Aorta (tissue), 5 donors: Measurements from ENCODE around the gene NSMCE1. TPM values are rescaled to one million over a fixed set of nuclear protein-coding genes. Genes with fewer than 3 reads are reported as not detected.

Experiments used
- ATAC-seq: fragments of 200-7000 bp; cut with Tn5 transposase; one replicate; pipeline ENCODE4 v1.9.1; 2022; ENCODE audit warnings: moderate library complexity; ENCODE audit not compliant: low FRiP score
- DNase-seq, 2 donors: peaks; one replicate each; pipeline ENCODE4 v3.0.0-alpha.2; 2020
- H3K27ac ChIP-seq, 2 donors: one replicate each; pipeline ENCODE4 v1.5.1; 2013; ENCODE audit warnings: low read length in 2 of 2, mild to moderate bottlenecking in 2 of 2, moderate library complexity in 2 of 2, control low read depth in 1 of 2, inconsistent platforms in 1 of 2, low read depth in 1 of 2
- H3K27me3 ChIP-seq, 2 donors: one replicate each; pipeline ENCODE4 v1.6.1; 2013; ENCODE audit warnings: control low read depth in 1 of 2, low read length in 1 of 2, mild to moderate bottlenecking in 1 of 2, moderate library complexity in 1 of 2; ENCODE audit not compliant: insufficient read depth in 2 of 2, control insufficient read depth in 1 of 2
- H3K36me3 ChIP-seq, 2 donors: one replicate each; pipeline ENCODE4 v1.6.1; 2013; ENCODE audit warnings: control low read depth in 1 of 2, low read length in 1 of 2, mild to moderate bottlenecking in 1 of 2; ENCODE audit not compliant: insufficient read depth in 2 of 2, control insufficient read depth in 1 of 2
- H3K4me1 ChIP-seq, 2 donors: one replicate each; pipeline ENCODE4 v1.6.1; 2013; ENCODE audit warnings: low read length in 2 of 2, control low read depth in 1 of 2, mild to moderate bottlenecking in 1 of 2, moderate library complexity in 1 of 2; ENCODE audit not compliant: insufficient read depth in 2 of 2, control insufficient read depth in 1 of 2
- H3K4me3 ChIP-seq, 2 donors: one replicate each; pipeline ENCODE4 v1.5.1; 2013; ENCODE audit warnings: low read length in 2 of 2, control low read depth in 1 of 2, mild to moderate bottlenecking in 1 of 2
- H3K9me3 ChIP-seq: one replicate; pipeline ENCODE4 v1.6.1; 2013; ENCODE audit warnings: mild to moderate bottlenecking, low read length; ENCODE audit not compliant: control insufficient read depth
- WGBS, 2 donors: extraction: QIAGEN DNeasy Blood & Tissue Kit; methylation state at CpG; one replicate each; pipeline ENCODE4 v1.1.7; 2013; 5-methylcytosine and 5-hydroxymethylcytosine counted together
- intact Hi-C, 2 donors: fragments of 100-400 bp; cut with DNase I; formaldehyde crosslinking; loops; one replicate each; pipeline versions ENCODE4 v1.14.2 to v1.15.0; 2022
- polyA plus RNA-seq, 2 donors: library from polyadenylated mRNA; stranded (reverse); fragments of 200-250 nt; gene quantifications; one replicate each; pipeline ENCODE4 v1.2.3, GENCODE V29; 2013
- total RNA-seq, 2 donors: library from RNA; stranded (reverse); fragmentation: NEBNext Ultra II Directional; extraction: Animal tissue kit (Norgen Biotek cat#: 25700); gene quantifications; one replicate each; pipeline ENCODE4 v1.2.1, GENCODE V29; 2021
- donor health status: healthy with polysubstance abuse.
- donor health status: Bipolar disorder and iron deficiency.
- donor health status: DM: no; HTN: no; CAD: no.
- donor health status: DM: no; HTN: no; CAD: no.
- donor health status: DM: yes; HTN: yes; CAD: no.

Gene NSMCE1
- total and polyA plus RNA-seq, 4 donors = 34.6 to 74.2 (median 55.1) TPM

DNA sequence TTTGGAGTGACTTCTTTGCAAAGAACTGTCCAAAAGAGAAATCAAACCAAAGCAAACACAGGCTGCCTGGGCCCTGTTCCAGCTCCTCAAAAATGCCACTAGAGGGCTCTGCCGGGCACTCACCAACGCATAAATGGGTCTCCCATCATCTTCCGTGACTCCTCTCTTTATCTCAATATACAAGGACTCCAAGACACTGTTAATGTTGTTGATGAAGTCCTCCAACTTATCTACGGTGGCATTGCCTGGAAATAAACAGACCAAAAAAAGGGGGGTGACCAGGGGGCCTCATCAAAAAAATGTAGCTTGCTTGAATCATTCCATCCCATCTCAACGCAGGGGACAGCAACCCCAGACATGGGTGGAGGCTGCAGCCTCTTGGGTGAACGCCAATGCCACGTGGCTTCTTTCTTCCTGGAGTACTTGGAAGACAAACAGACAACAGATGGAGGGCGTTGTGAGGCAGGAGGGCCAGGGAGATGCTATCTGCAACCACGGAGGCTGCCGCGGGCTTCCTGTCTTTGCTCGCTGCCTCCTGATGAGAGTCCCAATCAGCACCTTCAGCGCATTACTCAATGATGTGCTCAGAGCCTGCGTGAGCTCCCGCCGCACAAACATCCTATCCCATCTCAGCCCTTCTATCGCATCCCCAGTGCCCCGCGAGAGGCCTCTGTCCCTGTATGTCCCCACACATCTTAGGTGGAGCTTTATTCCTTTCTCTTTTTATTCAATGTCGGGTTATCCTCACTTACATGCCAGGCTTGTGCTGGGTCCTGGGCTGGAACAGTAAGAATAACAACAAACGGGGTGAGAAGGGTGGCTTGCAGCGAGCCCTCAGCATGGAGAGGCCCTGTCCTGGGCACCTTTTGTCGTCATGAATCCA is 33.3 kb downstream of the NSMCE1 start:
- no peak overlapping the region for H3K4me3 ChIP-seq
- ATAC-seq (peak; percentile 85), DNase-seq (peak; percentile 92 to 94)
- no peaks in the 10 kb centered on the region for H3K9me3 ChIP-seq
- intact Hi-C loops = loop anchor here (2.0 to 10.0 kb wide), 4 partner anchors 100 to 222 kb away; no protein-coding TSS in a partner anchor
- no peaks in the 10 kb centered on the region for H3K27me3 ChIP-seq
- 56 to 58% methylated on average over 23 of the region's 23 CpGs for WGBS, 2 donors
- no peaks in the 10 kb centered on the region for H3K4me1 ChIP-seq
- no peaks in the 10 kb centered on the region for H3K36me3 ChIP-seq
- H3K27ac ChIP-seq = no peak overlapping the region

DNA sequence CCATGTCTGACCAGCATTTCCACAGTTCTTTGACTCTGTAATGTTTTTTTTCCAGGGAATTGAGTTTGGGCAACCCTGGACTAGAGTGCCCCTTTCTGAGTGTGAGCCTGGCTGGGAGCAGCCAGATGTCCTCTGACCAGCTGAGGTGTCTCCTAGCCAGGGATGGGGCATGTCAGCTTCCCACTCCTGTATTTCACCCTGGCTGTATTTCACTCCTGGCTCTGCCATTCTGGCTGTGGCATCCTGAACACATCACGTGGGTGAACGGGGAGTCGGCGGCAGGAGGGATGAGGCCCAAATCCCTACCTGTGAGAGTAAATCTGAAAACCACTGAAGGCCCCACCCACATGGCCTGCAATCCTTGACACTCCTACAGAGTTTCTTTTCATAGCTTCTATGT is 34.0 kb downstream of the NSMCE1 start:
- Histone ChIP-seq H3K27me3 (no peaks in the 10 kb centered on the region), H3K4me1 (no peaks in the 10 kb centered on the region), H3K36me3 (no peaks in the 10 kb centered on the region), H3K9me3 (no peaks in the 10 kb centered on the region), H3K27ac (no peak overlapping the region), H3K4me3 (no peak overlapping the region)
- intact Hi-C loops = loop anchor here (2.0 to 10.0 kb wide), 4 partner anchors 100 to 223 kb away; no protein-coding TSS in a partner anchor
- ATAC-seq = no peak
- peak; percentile 45 to 59 for DNase-seq
- 31 to 39% methylated on average over 4 of the region's 4 CpGs for WGBS, 2 donors

DNA sequence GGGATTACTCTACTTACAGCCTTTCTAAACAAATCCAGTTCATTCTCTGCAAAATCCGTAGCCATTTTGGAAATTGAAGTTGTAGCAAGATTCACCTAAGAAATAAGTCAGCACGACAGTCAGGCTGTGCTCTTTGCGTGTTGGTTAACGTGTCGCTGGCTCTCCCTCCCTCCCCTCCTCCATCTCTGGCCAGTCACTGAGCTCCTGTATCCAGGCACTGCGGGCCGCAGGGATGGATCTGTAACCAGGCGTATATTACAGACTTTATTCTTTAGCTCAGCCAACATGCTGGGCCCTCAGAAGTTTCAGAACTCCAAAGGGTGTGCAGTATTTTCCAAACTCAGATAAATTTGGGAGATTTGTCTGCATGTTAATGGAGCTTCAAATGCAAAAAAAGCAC is 34.4 kb downstream of the NSMCE1 start:
- H3K27ac ChIP-seq = no peak overlapping the region
- H3K27me3 ChIP-seq = no peaks in the 10 kb centered on the region
- 88 to 92% methylated on average over 8 of the region's 8 CpGs for WGBS, 2 donors
- DNase-seq = peak; percentile 28 to 35
- no peaks in the 10 kb centered on the region for H3K36me3 ChIP-seq
- H3K4me3 ChIP-seq = no peak overlapping the region
- H3K4me1 ChIP-seq = no peaks in the 10 kb centered on the region
- no peaks in the 10 kb centered on the region for H3K9me3 ChIP-seq
- ATAC-seq = no peak
- intact Hi-C loops = loop anchor here (2.0 to 10.0 kb wide), 2 partner anchors 101 to 135 kb away; no protein-coding TSS in a partner anchor

DNA sequence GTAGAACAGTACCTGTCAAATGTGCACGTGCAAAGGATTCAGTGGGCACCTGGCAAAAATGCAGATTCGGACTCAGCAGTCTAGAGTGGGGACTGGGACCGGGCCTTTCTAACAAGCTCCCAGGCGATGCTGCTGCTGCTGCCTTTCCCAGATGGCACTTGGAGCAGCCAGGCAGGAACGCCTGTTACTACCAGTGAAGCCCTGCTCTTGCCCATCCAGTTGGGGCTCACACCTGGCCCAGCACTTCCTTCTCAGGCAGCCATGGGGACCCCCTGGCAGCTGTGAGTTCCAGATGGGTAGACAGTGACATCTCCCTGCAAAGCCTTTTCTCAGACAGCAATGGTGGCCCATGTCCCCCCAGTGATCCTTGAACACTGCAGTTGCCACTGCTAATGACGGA is 34.8 kb downstream of the NSMCE1 start:
- no peaks in the 10 kb centered on the region for H3K36me3 ChIP-seq
- H3K27ac ChIP-seq = no peak overlapping the region
- DNase-seq (peak; percentile 31 to 62), ATAC-seq (no peak)
- WGBS, 2 donors = 93% methylated on average over 6 of the region's 6 CpGs
- H3K4me3 ChIP-seq = no peak overlapping the region
- no peaks in the 10 kb centered on the region for H3K9me3 ChIP-seq
- no peaks in the 10 kb centered on the region for H3K27me3 ChIP-seq
- intact Hi-C loops = loop anchor here (2.0 to 10.0 kb wide), 2 partner anchors 101 to 135 kb away; no protein-coding TSS in a partner anchor
- H3K4me1 ChIP-seq = no peaks in the 10 kb centered on the region

DNA sequence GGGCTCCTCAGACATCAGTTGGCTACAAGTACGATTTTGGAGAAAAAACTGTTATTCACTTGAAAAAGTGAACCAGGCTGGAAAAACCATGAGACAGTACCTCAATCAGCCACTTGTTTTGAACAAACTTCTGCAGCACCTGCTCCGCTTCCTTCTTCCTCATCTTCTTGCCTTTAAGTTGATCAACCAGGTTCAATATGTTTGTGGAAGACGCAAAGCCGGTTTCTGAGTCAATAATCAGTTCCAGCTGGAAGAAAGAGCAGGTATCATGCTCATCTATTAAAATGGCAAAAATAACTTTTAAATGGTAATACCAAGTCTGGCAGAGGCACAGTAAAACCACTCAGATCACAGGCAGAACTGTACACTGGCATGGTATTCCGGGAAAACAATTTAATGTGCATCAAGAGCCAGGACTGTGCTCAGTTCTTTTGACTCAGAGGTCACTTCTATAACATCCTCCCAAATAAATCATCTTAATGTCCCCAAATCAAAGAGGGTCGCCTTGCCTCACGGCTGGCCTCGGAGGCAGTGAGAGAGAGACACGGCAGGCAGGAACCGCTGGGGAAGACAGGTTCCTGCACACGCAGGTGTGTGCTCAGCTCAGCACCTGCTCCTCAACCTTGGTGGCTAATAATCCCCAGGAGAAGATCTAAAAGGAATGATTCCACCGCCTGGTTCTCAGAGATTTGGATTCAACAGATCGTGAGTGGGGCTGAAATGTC is 35.5 kb downstream of the NSMCE1 start:
- Histone ChIP-seq H3K36me3 (no peaks in the 10 kb centered on the region), H3K27me3 (no peaks in the 10 kb centered on the region), H3K9me3 (no peaks in the 10 kb centered on the region), H3K27ac (no peak overlapping the region), H3K4me3 (no peak overlapping the region), H3K4me1 (no peaks in the 10 kb centered on the region)
- DNase-seq = peak; percentile 12 to 33
- WGBS, 2 donors = 85 to 86% methylated on average over 13 of the region's 13 CpGs
- intact Hi-C loops = loop anchor here in 1 of 2 donors (10.0 kb wide), 1 partner anchor 102 kb away; no protein-coding TSS in a partner anchor
- no peak for ATAC-seq

DNA sequence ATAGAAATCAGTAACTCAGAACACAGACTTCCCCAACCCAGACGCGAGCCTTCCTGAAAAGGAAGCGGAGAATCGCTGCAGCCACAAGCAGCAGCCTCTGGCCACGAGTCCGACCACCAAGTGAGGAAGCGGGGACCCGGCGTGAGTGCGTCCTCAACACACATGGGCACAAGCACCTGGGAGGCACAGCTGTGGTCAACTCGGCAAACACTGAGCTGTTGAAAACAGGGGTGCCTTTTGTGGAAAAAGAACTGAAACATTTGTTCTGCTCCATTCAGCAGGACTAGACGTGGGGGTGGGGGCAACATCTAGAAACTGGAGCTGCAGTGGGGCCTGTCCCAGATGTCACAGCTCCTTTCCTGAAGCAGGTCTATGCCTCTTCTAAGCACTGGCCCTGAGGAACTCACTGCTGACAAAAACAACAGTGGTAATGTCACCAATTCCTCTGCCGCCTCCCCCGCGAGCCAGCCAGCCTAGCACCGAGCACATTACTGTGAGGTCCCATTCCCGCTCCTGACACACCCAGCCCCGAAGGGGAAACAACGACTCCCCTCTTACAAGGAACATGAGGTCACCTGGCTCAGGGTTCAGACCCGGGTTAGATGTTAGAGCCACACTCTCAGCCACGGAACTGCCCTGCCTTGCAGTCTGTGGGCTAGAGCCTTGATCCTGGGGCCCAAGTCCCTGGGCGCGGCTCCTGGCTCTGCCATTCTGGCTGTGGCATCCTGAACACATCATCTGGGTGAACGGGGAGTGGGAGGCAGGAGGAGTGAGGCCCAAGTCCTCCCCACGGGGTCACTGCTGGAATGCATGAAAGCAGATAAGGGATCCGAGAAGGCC is 36.3 kb downstream of the NSMCE1 start:
- 81 to 84% methylated on average over 26 of the region's 26 CpGs for WGBS, 2 donors
- H3K4me1 ChIP-seq = no peaks in the 10 kb centered on the region
- H3K4me3 ChIP-seq = no peak overlapping the region
- intact Hi-C loops = loop anchor here in 1 of 2 donors (10.0 kb wide), 1 partner anchor 103 kb away; no protein-coding TSS in a partner anchor
- no peaks in the 10 kb centered on the region for H3K9me3 ChIP-seq
- DNase-seq (peak; percentile 68 to 78), ATAC-seq (no peak)
- no peak overlapping the region for H3K27ac ChIP-seq
- no peaks in the 10 kb centered on the region for H3K27me3 ChIP-seq
- no peaks in the 10 kb centered on the region for H3K36me3 ChIP-seq

DNA sequence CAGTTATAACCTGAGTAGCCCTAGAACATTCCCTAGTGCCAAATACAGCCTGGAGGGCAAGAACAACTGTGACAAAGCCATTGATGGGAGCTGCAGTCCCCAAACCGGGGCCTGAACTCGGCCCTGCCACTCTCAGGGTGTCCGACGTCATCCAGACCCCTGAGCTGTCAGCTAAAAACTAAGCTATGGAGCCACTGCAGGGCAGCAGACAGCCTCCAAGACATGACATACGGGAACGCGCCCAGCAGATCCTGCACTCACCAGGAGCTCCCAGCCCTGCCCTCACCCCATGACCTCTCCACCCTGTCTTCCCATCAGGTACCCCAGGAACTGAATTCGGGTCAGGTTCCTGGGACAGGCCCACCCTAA is 36.9 kb downstream of the NSMCE1 start:
- H3K4me1 ChIP-seq = no peaks in the 10 kb centered on the region

DNA sequence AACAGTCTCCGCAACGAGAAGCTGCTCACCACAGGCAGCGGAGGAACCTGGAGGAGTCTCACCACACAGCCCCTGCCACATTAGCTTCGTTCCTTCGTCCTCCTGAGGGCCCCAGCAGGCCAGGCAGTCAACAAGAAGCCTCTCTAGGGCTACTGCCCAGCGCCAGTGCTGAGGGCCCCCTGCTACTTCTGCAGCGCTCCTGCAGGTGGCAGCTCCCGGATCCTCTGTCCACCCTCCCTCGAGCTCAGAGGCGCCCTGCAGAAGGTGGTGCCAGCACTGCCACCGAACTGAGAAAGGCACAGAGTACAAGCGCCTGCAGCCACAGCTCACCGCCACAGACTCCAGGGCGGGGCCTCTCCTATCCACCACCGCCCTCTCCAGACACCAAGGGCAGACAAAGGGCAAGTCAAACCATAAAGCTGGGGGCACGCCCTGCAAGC is 38.0 kb downstream of the NSMCE1 start:
- Histone ChIP-seq H3K4me3 (no peak overlapping the region), H3K27me3 (no peaks in the 10 kb centered on the region), H3K36me3 (no peaks in the 10 kb centered on the region), H3K9me3 (no peaks in the 10 kb centered on the region), H3K4me1 (no peaks in the 10 kb centered on the region), H3K27ac (no peak overlapping the region)
- DNase-seq = peak; percentile 49 to 64
- intact Hi-C loops = loop anchor here in 1 of 2 donors (10.0 kb wide), 1 partner anchor 104 kb away; no protein-coding TSS in a partner anchor
- WGBS, 2 donors = 87 to 88% methylated on average over 16 of the region's 16 CpGs
- ATAC-seq = no peak

More for the DNA sequence above, 36.9 kb downstream of the NSMCE1 start:
- DNase-seq (peak in 1 of 2 donors; percentile 68), ATAC-seq (no peak)
- 89 to 91% methylated on average over 8 of the region's 8 CpGs for WGBS, 2 donors
- Histone ChIP-seq H3K9me3 (no peaks in the 10 kb centered on the region), H3K27ac (no peak overlapping the region), H3K36me3 (no peaks in the 10 kb centered on the region), H3K27me3 (no peaks in the 10 kb centered on the region), H3K4me3 (no peak overlapping the region)
- intact Hi-C loops = loop anchor here in 1 of 2 donors (10.0 kb wide), 1 partner anchor 103 kb away; no protein-coding TSS in a partner anchor
